ENCODE data around the gene RAI14. TPM values are rescaled to one million over a fixed set of nuclear protein-coding genes. Genes with fewer than 3 reads are reported as not detected.
"Not testable (repeated sequence)": the region's sequence is repeated elsewhere in the genome, so short reads cannot be mapped to it uniquely, and the experiment has no call there.

Gene RAI14
- total RNA-seq, 1 donor from 2014 or later: 56.0 TPM

- no peak for DNase-seq (ENCODE audit: low spot score)
Observed at GRCh38 chr5:34698754-34699153, 42.6 kb downstream of the RAI14 start.

- DNase-seq (ENCODE audit: low spot score): peak; percentile 64
Observed at GRCh38 chr5:34699155-34700077, 43.3 kb downstream of the RAI14 start.

GRCh38 chr5:34700078-34700452, 43.9 kb downstream of the RAI14 start:
- no peak for DNase-seq (ENCODE audit: low spot score)

- not testable (repeated sequence) for DNase-seq (ENCODE audit: low spot score)
Observed at GRCh38 chr5:34701442-34701841, 45.3 kb downstream of the RAI14 start.

- no peak for DNase-seq (ENCODE audit: low spot score)
Observed at GRCh38 chr5:34703767-34704713, 47.9 kb downstream of the RAI14 start.

GRCh38 chr5:34706084-34706483, 50.0 kb downstream of the RAI14 start:
- DNase-seq (ENCODE audit: low spot score): no peak

GRCh38 chr5:34707451-34708107, 51.5 kb downstream of the RAI14 start:
- no peak for DNase-seq (ENCODE audit: low spot score)

- DNase-seq (ENCODE audit: low spot score): no peak
Observed at GRCh38 chr5:34708777-34709176, 52.6 kb downstream of the RAI14 start.

- no peak for DNase-seq (ENCODE audit: low spot score)
Observed at GRCh38 chr5:34709861-34710673, 53.9 kb downstream of the RAI14 start.

- DNase-seq (ENCODE audit: low spot score): no peak
Observed at GRCh38 chr5:34712565-34712964, 56.4 kb downstream of the RAI14 start.

GRCh38 chr5:34715711-34716110, 59.6 kb downstream of the RAI14 start:
- no peak for DNase-seq (ENCODE audit: low spot score)

GRCh38 chr5:34716986-34717385, 60.9 kb downstream of the RAI14 start:
- DNase-seq (ENCODE audit: low spot score): no peak

- no peak for DNase-seq (ENCODE audit: low spot score)
Observed at GRCh38 chr5:34717426-34718327, 61.5 kb downstream of the RAI14 start.

GRCh38 chr5:34718516-34718915, 62.4 kb downstream of the RAI14 start:
- DNase-seq (ENCODE audit: low spot score): no peak

GRCh38 chr5:34719029-34719428, 62.9 kb downstream of the RAI14 start:
- DNase-seq (ENCODE audit: low spot score): no peak

- DNase-seq (ENCODE audit: low spot score): peak; percentile 21
Observed at GRCh38 chr5:34721327-34721726, 65.2 kb downstream of the RAI14 start.

- DNase-seq (ENCODE audit: low spot score): no peak
Observed at GRCh38 chr5:34722183-34722582, 66.1 kb downstream of the RAI14 start.

GRCh38 chr5:34724741-34725140, 68.6 kb downstream of the RAI14 start:
- no peak for DNase-seq (ENCODE audit: low spot score)

- not testable (repeated sequence) for DNase-seq (ENCODE audit: low spot score)
Observed at GRCh38 chr5:34727166-34727749, 71.1 kb downstream of the RAI14 start.

- no peak for DNase-seq (ENCODE audit: low spot score)
Observed at GRCh38 chr5:34728236-34728635, 72.1 kb downstream of the RAI14 start.
